Measurements from ENCODE around the gene RGPD6. TPM values are rescaled to one million over a fixed set of nuclear protein-coding genes. Genes with fewer than 3 reads are reported as not detected.
"Not testable (repeated sequence)": the region's sequence is repeated elsewhere in the genome, so short reads cannot be mapped to it uniquely, and the experiment has no call there.

Gene RGPD6
- polyA plus RNA-seq, 1 donor (not counting 4 experiments of a cell fraction or from before 2014, with no cell fraction given), result 15.6 TPM

- H3K79me2 ChIP-seq (ENCODE audit: control insufficient read depth, insufficient read depth, low read length); H3K27ac ChIP-seq (ENCODE audit: control insufficient read depth, insufficient read depth, low read length); H3K9me3 ChIP-seq (ENCODE audit: control insufficient read depth, low read depth, low read length); H3K4me1 ChIP-seq (ENCODE audit: control insufficient read depth, extremely low read depth, insufficient read depth, low read length); H3K36me3 ChIP-seq (ENCODE audit: control insufficient read depth in 2 of 2, extremely low read depth in 1 of 2, insufficient read depth in 2 of 2, low read length in 2 of 2); H4K20me1 ChIP-seq (ENCODE audit: control insufficient read depth, extremely low read depth, insufficient read depth, low read length); H3K27me3 ChIP-seq (ENCODE audit: control insufficient read depth, extremely low read depth, insufficient read depth, low read length); FAIRE-seq; H3K9me1 ChIP-seq (ENCODE audit: control insufficient read depth, extremely low read depth, insufficient read depth, low read length); H3K9ac ChIP-seq (ENCODE audit: control insufficient read depth, extremely low read depth, insufficient read depth, low read length); H3K4me3 ChIP-seq (ENCODE audit: control insufficient read depth in 2 of 3, extremely low read depth in 1 of 3, insufficient read depth in 2 of 3, low read depth in 1 of 3, low read length in 3 of 3); DNase-seq (ENCODE audit: low read depth, low spot score); H3K4me2 ChIP-seq (ENCODE audit: control insufficient read depth, extremely low read depth, insufficient read depth, low read depth, low read length); H2AFZ ChIP-seq (ENCODE audit: control insufficient read depth, low read length); dilution Hi-C loops (cut with MboI; ENCODE audit: extremely low pct_ligation_motif_present, low sequenced_read_pairs): not testable (repeated sequence)
Measured at GRCh38 chr2:110482697-110483096, 94.3 kb downstream of the RGPD6 start.

- H4K20me1 ChIP-seq (ENCODE audit: control insufficient read depth, extremely low read depth, insufficient read depth, low read length); H3K27ac ChIP-seq (ENCODE audit: control insufficient read depth, insufficient read depth, low read length); H3K79me2 ChIP-seq (ENCODE audit: control insufficient read depth, insufficient read depth, low read length); H3K36me3 ChIP-seq (ENCODE audit: control insufficient read depth in 2 of 2, extremely low read depth in 1 of 2, insufficient read depth in 2 of 2, low read length in 2 of 2); FAIRE-seq; H2AFZ ChIP-seq (ENCODE audit: control insufficient read depth, low read length); H3K4me3 ChIP-seq (ENCODE audit: control insufficient read depth in 2 of 3, extremely low read depth in 1 of 3, insufficient read depth in 2 of 3, low read depth in 1 of 3, low read length in 3 of 3); H3K9me1 ChIP-seq (ENCODE audit: control insufficient read depth, extremely low read depth, insufficient read depth, low read length); dilution Hi-C loops (cut with MboI; ENCODE audit: extremely low pct_ligation_motif_present, low sequenced_read_pairs); H3K27me3 ChIP-seq (ENCODE audit: control insufficient read depth, extremely low read depth, insufficient read depth, low read length); H3K9me3 ChIP-seq (ENCODE audit: control insufficient read depth, low read depth, low read length); H3K4me1 ChIP-seq (ENCODE audit: control insufficient read depth, extremely low read depth, insufficient read depth, low read length); H3K9ac ChIP-seq (ENCODE audit: control insufficient read depth, extremely low read depth, insufficient read depth, low read length); DNase-seq (ENCODE audit: low read depth, low spot score); H3K4me2 ChIP-seq (ENCODE audit: control insufficient read depth, extremely low read depth, insufficient read depth, low read depth, low read length): not testable (repeated sequence)
Measured at GRCh38 chr2:110481200-110481599, 95.8 kb downstream of the RGPD6 start.

GRCh38 chr2:110480084-110480483, 96.9 kb downstream of the RGPD6 start:
- H3K9ac ChIP-seq (ENCODE audit: control insufficient read depth, extremely low read depth, insufficient read depth, low read length); H3K9me3 ChIP-seq (ENCODE audit: control insufficient read depth, low read depth, low read length); H3K4me1 ChIP-seq (ENCODE audit: control insufficient read depth, extremely low read depth, insufficient read depth, low read length); H3K4me3 ChIP-seq (ENCODE audit: control insufficient read depth in 2 of 3, extremely low read depth in 1 of 3, insufficient read depth in 2 of 3, low read depth in 1 of 3, low read length in 3 of 3); H4K20me1 ChIP-seq (ENCODE audit: control insufficient read depth, extremely low read depth, insufficient read depth, low read length); H2AFZ ChIP-seq (ENCODE audit: control insufficient read depth, low read length); H3K27ac ChIP-seq (ENCODE audit: control insufficient read depth, insufficient read depth, low read length); FAIRE-seq; DNase-seq (ENCODE audit: low read depth, low spot score); H3K79me2 ChIP-seq (ENCODE audit: control insufficient read depth, insufficient read depth, low read length); dilution Hi-C loops (cut with MboI; ENCODE audit: extremely low pct_ligation_motif_present, low sequenced_read_pairs); H3K36me3 ChIP-seq (ENCODE audit: control insufficient read depth in 2 of 2, extremely low read depth in 1 of 2, insufficient read depth in 2 of 2, low read length in 2 of 2); H3K4me2 ChIP-seq (ENCODE audit: control insufficient read depth, extremely low read depth, insufficient read depth, low read depth, low read length); H3K9me1 ChIP-seq (ENCODE audit: control insufficient read depth, extremely low read depth, insufficient read depth, low read length); H3K27me3 ChIP-seq (ENCODE audit: control insufficient read depth, extremely low read depth, insufficient read depth, low read length): not testable (repeated sequence)

GRCh38 chr2:110477370-110477769, 99.7 kb downstream of the RGPD6 start:
- H3K9ac ChIP-seq (ENCODE audit: control insufficient read depth, extremely low read depth, insufficient read depth, low read length); H3K27ac ChIP-seq (ENCODE audit: control insufficient read depth, insufficient read depth, low read length); dilution Hi-C loops (cut with MboI; ENCODE audit: extremely low pct_ligation_motif_present, low sequenced_read_pairs); H4K20me1 ChIP-seq (ENCODE audit: control insufficient read depth, extremely low read depth, insufficient read depth, low read length); H3K36me3 ChIP-seq (ENCODE audit: control insufficient read depth in 2 of 2, extremely low read depth in 1 of 2, insufficient read depth in 2 of 2, low read length in 2 of 2); H3K9me3 ChIP-seq (ENCODE audit: control insufficient read depth, low read depth, low read length); H3K4me2 ChIP-seq (ENCODE audit: control insufficient read depth, extremely low read depth, insufficient read depth, low read depth, low read length); H3K4me3 ChIP-seq (ENCODE audit: control insufficient read depth in 2 of 3, extremely low read depth in 1 of 3, insufficient read depth in 2 of 3, low read depth in 1 of 3, low read length in 3 of 3); H3K27me3 ChIP-seq (ENCODE audit: control insufficient read depth, extremely low read depth, insufficient read depth, low read length); H3K4me1 ChIP-seq (ENCODE audit: control insufficient read depth, extremely low read depth, insufficient read depth, low read length); H3K9me1 ChIP-seq (ENCODE audit: control insufficient read depth, extremely low read depth, insufficient read depth, low read length); H2AFZ ChIP-seq (ENCODE audit: control insufficient read depth, low read length); FAIRE-seq; DNase-seq (ENCODE audit: low read depth, low spot score); H3K79me2 ChIP-seq (ENCODE audit: control insufficient read depth, insufficient read depth, low read length): not testable (repeated sequence)

- H3K79me2 ChIP-seq (ENCODE audit: control insufficient read depth, insufficient read depth, low read length); H4K20me1 ChIP-seq (ENCODE audit: control insufficient read depth, extremely low read depth, insufficient read depth, low read length); H3K4me1 ChIP-seq (ENCODE audit: control insufficient read depth, extremely low read depth, insufficient read depth, low read length); H3K36me3 ChIP-seq (ENCODE audit: control insufficient read depth in 2 of 2, extremely low read depth in 1 of 2, insufficient read depth in 2 of 2, low read length in 2 of 2); H3K4me2 ChIP-seq (ENCODE audit: control insufficient read depth, extremely low read depth, insufficient read depth, low read depth, low read length); FAIRE-seq; H3K27ac ChIP-seq (ENCODE audit: control insufficient read depth, insufficient read depth, low read length); DNase-seq (ENCODE audit: low read depth, low spot score); H3K9me3 ChIP-seq (ENCODE audit: control insufficient read depth, low read depth, low read length); H2AFZ ChIP-seq (ENCODE audit: control insufficient read depth, low read length); H3K9ac ChIP-seq (ENCODE audit: control insufficient read depth, extremely low read depth, insufficient read depth, low read length); H3K4me3 ChIP-seq (ENCODE audit: control insufficient read depth in 2 of 3, extremely low read depth in 1 of 3, insufficient read depth in 2 of 3, low read depth in 1 of 3, low read length in 3 of 3); H3K9me1 ChIP-seq (ENCODE audit: control insufficient read depth, extremely low read depth, insufficient read depth, low read length); dilution Hi-C loops (cut with MboI; ENCODE audit: extremely low pct_ligation_motif_present, low sequenced_read_pairs); H3K27me3 ChIP-seq (ENCODE audit: control insufficient read depth, extremely low read depth, insufficient read depth, low read length): not testable (repeated sequence)
Measured at GRCh38 chr2:110476952-110477351, 100.1 kb downstream of the RGPD6 start.
